ENCODE measurements around the gene FOXK2.

FOXK2 gene

GRCh38 chr17:82586576-82587233 is 67.2 kb downstream of the FOXK2 start:
- Histone ChIP-seq H3K4me3 (ENCODE audit: insufficient read depth, low read depth, low read length, poor library complexity, severe bottlenecking) (no peak overlapping the region), H3K27ac (ENCODE audit: insufficient read depth, low read length, poor library complexity, severe bottlenecking) (no peak overlapping the region), H3K36me3 (ENCODE audit: control insufficient read depth, insufficient read depth, low read length) (peaks cover 25% of the 10 kb centered on the region), H3K9me3 (ENCODE audit: control insufficient read depth, low read length) (no peaks in the 10 kb centered on the region), H3K4me1 (ENCODE audit: control insufficient read depth, insufficient read depth, low read length, poor library complexity, severe bottlenecking) (no peaks in the 10 kb centered on the region), H3K27me3 (replicated peaks; ENCODE audit: control insufficient read depth, insufficient read depth, low read length, poor library complexity, severe bottlenecking) (no peaks in the 10 kb centered on the region)
- no peak for DNase-seq

- Histone ChIP-seq H3K27ac (ENCODE audit: insufficient read depth, low read length, poor library complexity, severe bottlenecking) (no peak overlapping the region), H3K9me3 (ENCODE audit: control insufficient read depth, low read length) (no peaks in the 10 kb centered on the region), H3K4me1 (ENCODE audit: control insufficient read depth, insufficient read depth, low read length, poor library complexity, severe bottlenecking) (peaks cover 4% of the 10 kb centered on the region), H3K36me3 (ENCODE audit: control insufficient read depth, insufficient read depth, low read length) (peaks cover 25% of the 10 kb centered on the region), H3K4me3 (ENCODE audit: insufficient read depth, low read depth, low read length, poor library complexity, severe bottlenecking) (no peak overlapping the region), H3K27me3 (replicated peaks; ENCODE audit: control insufficient read depth, insufficient read depth, low read length, poor library complexity, severe bottlenecking) (no peaks in the 10 kb centered on the region)
- no peak for DNase-seq
Observed at GRCh38 chr17:82587234-82588086, 67.9 kb downstream of the FOXK2 start.

GRCh38 chr17:82588266-82589175 is 69.0 kb downstream of the FOXK2 start:
- Histone ChIP-seq H3K27me3 (replicated peaks; ENCODE audit: control insufficient read depth, insufficient read depth, low read length, poor library complexity, severe bottlenecking) (no peaks in the 10 kb centered on the region), H3K4me3 (ENCODE audit: insufficient read depth, low read depth, low read length, poor library complexity, severe bottlenecking) (no peak overlapping the region), H3K36me3 (ENCODE audit: control insufficient read depth, insufficient read depth, low read length) (peaks cover 24% of the 10 kb centered on the region), H3K27ac (ENCODE audit: insufficient read depth, low read length, poor library complexity, severe bottlenecking) (no peak overlapping the region), H3K4me1 (ENCODE audit: control insufficient read depth, insufficient read depth, low read length, poor library complexity, severe bottlenecking) (peaks cover 13% of the 10 kb centered on the region), H3K9me3 (ENCODE audit: control insufficient read depth, low read length) (no peaks in the 10 kb centered on the region)
- DNase-seq = no peak

DNA sequence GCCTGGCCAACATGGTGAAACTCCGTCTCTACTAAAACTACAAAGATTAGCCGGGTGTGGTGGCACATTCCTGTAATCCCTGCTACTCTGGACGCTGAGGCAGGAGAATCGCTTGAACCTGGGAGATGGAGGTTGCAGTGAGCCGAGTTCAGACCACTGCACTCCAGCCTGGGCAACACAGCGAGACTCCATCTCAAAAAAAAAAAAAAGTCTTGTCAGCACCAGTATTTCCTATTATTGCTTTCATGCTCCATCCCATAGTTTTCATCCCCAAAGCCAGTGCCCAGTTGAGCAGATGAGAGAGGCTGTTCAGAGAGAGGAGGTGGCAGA is 70.3 kb downstream of the FOXK2 start:
- Histone ChIP-seq H3K27me3 (replicated peaks; ENCODE audit: control insufficient read depth, insufficient read depth, low read length, poor library complexity, severe bottlenecking) (no peaks in the 10 kb centered on the region), H3K27ac (ENCODE audit: insufficient read depth, low read length, poor library complexity, severe bottlenecking) (peak overlapping the region; percentile 11), H3K4me3 (ENCODE audit: insufficient read depth, low read depth, low read length, poor library complexity, severe bottlenecking) (no peak overlapping the region), H3K36me3 (ENCODE audit: control insufficient read depth, insufficient read depth, low read length) (peaks cover 17% of the 10 kb centered on the region), H3K9me3 (ENCODE audit: control insufficient read depth, low read length) (no peaks in the 10 kb centered on the region), H3K4me1 (ENCODE audit: control insufficient read depth, insufficient read depth, low read length, poor library complexity, severe bottlenecking) (peaks cover 19% of the 10 kb centered on the region)
- DNase-seq = no peak

DNA sequence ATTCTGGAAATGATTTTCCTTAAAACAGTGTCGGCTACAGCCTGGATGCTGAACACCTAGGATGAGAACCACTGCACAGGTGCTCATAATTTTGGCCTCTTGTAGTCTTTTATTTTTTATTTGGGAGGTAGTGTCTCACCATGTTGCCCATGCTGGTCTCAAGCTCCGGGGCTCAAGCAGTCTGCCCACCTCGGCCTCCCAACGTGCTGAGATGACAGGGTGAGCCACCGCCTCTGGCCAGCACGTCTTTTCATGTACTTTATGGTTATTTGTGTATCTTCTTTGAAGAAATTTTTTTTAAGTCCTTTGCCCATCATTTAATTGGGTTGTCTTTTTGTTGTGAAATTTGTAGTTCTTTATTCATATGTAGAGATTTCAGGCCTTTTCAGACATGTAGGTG is 70.7 kb downstream of the FOXK2 start:
- H3K4me3 ChIP-seq (ENCODE audit: insufficient read depth, low read depth, low read length, poor library complexity, severe bottlenecking) = no peak overlapping the region
- no peaks in the 10 kb centered on the region for H3K9me3 ChIP-seq (ENCODE audit: control insufficient read depth, low read length)
- peaks cover 13% of the 10 kb centered on the region for H3K36me3 ChIP-seq (ENCODE audit: control insufficient read depth, insufficient read depth, low read length)
- H3K27me3 ChIP-seq (replicated peaks; ENCODE audit: control insufficient read depth, insufficient read depth, low read length, poor library complexity, severe bottlenecking) = no peaks in the 10 kb centered on the region
- no peak for DNase-seq
- peak overlapping the region; percentile 11 for H3K27ac ChIP-seq (ENCODE audit: insufficient read depth, low read length, poor library complexity, severe bottlenecking)
- H3K4me1 ChIP-seq (ENCODE audit: control insufficient read depth, insufficient read depth, low read length, poor library complexity, severe bottlenecking) = peaks cover 19% of the 10 kb centered on the region

DNA sequence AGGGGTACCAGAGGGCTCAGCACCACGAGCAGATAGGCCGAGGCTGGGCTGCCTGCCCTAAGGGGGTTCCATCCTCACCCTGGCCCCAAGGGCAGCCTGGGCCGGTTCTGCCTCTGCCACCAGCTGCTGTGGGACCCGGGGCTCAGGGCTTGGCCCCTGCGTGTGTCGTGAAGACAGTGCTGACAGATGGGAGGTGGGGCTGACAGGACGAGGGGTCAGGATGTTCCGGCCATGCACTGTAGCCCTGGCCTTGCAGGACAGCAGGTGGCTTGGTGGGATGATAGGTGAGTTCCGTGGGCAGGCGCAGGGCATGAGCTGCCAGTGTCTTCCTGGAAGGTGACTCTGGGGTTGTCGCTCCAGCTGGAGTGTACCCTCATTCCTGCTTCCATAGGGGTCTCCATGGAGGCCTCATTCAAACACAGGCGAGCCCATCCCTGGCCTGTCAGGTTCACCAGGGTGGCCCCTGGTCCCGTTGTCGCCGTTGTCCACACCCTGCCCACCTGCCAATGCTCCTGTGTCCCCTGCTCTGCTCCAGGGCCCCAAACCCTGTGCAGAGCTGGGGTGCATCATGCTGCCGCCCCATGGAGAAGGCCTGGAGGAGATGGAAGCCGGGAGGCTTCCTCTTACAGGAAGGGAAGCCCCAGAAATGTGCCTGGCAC is 71.5 kb downstream of the FOXK2 start:
- H3K9me3 ChIP-seq (ENCODE audit: control insufficient read depth, low read length) = no peaks in the 10 kb centered on the region
- peaks cover 19% of the 10 kb centered on the region for H3K4me1 ChIP-seq (ENCODE audit: control insufficient read depth, insufficient read depth, low read length, poor library complexity, severe bottlenecking)
- H3K27ac ChIP-seq (ENCODE audit: insufficient read depth, low read length, poor library complexity, severe bottlenecking) = peak overlapping the region; percentile 34
- H3K36me3 ChIP-seq (ENCODE audit: control insufficient read depth, insufficient read depth, low read length) = peaks cover 11% of the 10 kb centered on the region
- DNase-seq = no peak
- no peak overlapping the region for H3K4me3 ChIP-seq (ENCODE audit: insufficient read depth, low read depth, low read length, poor library complexity, severe bottlenecking)
- no peaks in the 10 kb centered on the region for H3K27me3 ChIP-seq (replicated peaks; ENCODE audit: control insufficient read depth, insufficient read depth, low read length, poor library complexity, severe bottlenecking)

DNA sequence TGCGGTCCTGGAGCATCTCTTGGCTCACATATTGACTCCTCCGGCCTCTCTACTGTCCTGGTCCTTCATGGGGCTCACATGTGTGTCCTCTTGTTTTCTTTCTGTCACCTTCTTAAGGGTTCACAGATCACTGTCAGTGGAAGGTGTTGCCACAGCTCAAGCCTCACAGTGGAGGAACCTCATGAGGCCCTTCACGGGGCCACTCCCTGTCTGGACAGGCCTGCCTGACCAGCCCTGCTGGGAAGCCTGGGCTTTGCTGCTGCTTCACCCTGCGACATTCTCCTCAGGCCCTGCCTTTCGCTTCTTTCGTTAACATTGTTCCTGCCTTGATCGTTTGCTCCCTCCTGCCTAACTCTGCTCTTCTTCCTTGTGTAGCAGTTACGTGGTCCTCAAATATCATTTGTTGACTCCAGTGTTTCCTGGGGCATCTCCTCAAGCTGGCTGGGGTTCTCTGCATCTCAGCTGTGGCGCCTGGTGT is 72.8 kb downstream of the FOXK2 start:
- DNase-seq = no peak
- Histone ChIP-seq H3K9me3 (ENCODE audit: control insufficient read depth, low read length) (no peaks in the 10 kb centered on the region), H3K4me1 (ENCODE audit: control insufficient read depth, insufficient read depth, low read length, poor library complexity, severe bottlenecking) (peaks cover 19% of the 10 kb centered on the region), H3K36me3 (ENCODE audit: control insufficient read depth, insufficient read depth, low read length) (peaks cover 11% of the 10 kb centered on the region), H3K27me3 (replicated peaks; ENCODE audit: control insufficient read depth, insufficient read depth, low read length, poor library complexity, severe bottlenecking) (no peaks in the 10 kb centered on the region), H3K4me3 (ENCODE audit: insufficient read depth, low read depth, low read length, poor library complexity, severe bottlenecking) (no peak overlapping the region), H3K27ac (ENCODE audit: insufficient read depth, low read length, poor library complexity, severe bottlenecking) (peak overlapping the region; percentile 58)

- H3K9me3 ChIP-seq (ENCODE audit: control insufficient read depth, low read length) = no peaks in the 10 kb centered on the region
- peaks cover 19% of the 10 kb centered on the region for H3K4me1 ChIP-seq (ENCODE audit: control insufficient read depth, insufficient read depth, low read length, poor library complexity, severe bottlenecking)
- no peaks in the 10 kb centered on the region for H3K27me3 ChIP-seq (replicated peaks; ENCODE audit: control insufficient read depth, insufficient read depth, low read length, poor library complexity, severe bottlenecking)
- H3K4me3 ChIP-seq (ENCODE audit: insufficient read depth, low read depth, low read length, poor library complexity, severe bottlenecking) = peak overlapping the region; percentile 55
- peak; percentile 49 to 59 (median 58) for DNase-seq
- peaks cover 7% of the 10 kb centered on the region for H3K36me3 ChIP-seq (ENCODE audit: control insufficient read depth, insufficient read depth, low read length)
- peak overlapping the region; percentile 58 for H3K27ac ChIP-seq (ENCODE audit: insufficient read depth, low read length, poor library complexity, severe bottlenecking)
Observed at GRCh38 chr17:82592767-82593589, 73.4 kb downstream of the FOXK2 start.

DNA sequence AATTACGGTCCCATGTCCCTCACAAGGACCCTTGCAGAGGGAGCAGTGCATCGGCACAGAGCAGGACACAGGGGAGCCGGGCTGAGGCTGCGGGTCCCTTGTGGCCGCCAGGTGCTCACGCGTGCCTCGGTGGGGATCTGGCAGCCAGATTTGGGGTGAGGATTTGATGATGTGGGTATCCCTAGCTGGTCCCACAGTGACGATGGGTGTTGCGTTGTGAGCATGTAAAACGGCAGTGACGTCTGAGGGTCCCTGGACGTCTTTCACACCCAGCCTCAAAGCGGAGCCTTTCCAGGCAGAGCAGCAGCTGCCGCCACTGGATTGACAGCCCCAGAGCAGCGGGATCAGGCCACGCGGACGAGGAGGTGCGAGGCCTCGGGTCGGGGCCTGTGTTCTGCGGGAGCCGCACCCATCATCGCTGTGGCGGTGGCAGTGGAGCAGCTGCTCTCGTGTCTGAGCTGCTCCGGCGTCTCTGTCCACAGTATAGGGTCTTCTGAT is 74.1 kb downstream of the FOXK2 start:
- Histone ChIP-seq H3K9me3 (ENCODE audit: control insufficient read depth, low read length) (no peaks in the 10 kb centered on the region), H3K4me1 (ENCODE audit: control insufficient read depth, insufficient read depth, low read length, poor library complexity, severe bottlenecking) (peaks cover 19% of the 10 kb centered on the region), H3K27ac (ENCODE audit: insufficient read depth, low read length, poor library complexity, severe bottlenecking) (peak overlapping the region; percentile 58), H3K27me3 (replicated peaks; ENCODE audit: control insufficient read depth, insufficient read depth, low read length, poor library complexity, severe bottlenecking) (no peaks in the 10 kb centered on the region), H3K4me3 (ENCODE audit: insufficient read depth, low read depth, low read length, poor library complexity, severe bottlenecking) (peak overlapping the region; percentile 55), H3K36me3 (ENCODE audit: control insufficient read depth, insufficient read depth, low read length) (peaks cover 7% of the 10 kb centered on the region)
- no peak for DNase-seq
